Prostate gland (tissue), 2 donors: Measurements from ENCODE around the gene MIA. TPM values are rescaled to one million over a fixed set of nuclear protein-coding genes. Genes with fewer than 3 reads are reported as not detected.

Experiments
- DNase-seq: peaks from one replicate; pipeline ENCODE4 v3.0.0-alpha.2; 2019; ENCODE audit warnings: low spot score
- H3K27ac ChIP-seq, 2 donors: fragments of 200-600 bp; sonication (generic); 2 replicates each; pipeline ENCODE4 v1.5.1; 2017 to 2019
- H3K27me3 ChIP-seq: fragments of 200-600 bp; sonication (generic); replicated peaks from 2 replicates; pipeline ENCODE4 v1.5.1; 2019; ENCODE audit not compliant: insufficient read depth
- H3K36me3 ChIP-seq, 2 donors: fragments of 200-600 bp; sonication (generic); 1 replicate in 1 of 2; 2 replicates in 1 of 2; pipeline versions ENCODE4 v1.5.1 to v1.8.1; 2017 to 2019
- H3K4me1 ChIP-seq: fragments of 200-600 bp; sonication (generic); replicated peaks from 2 replicates; pipeline ENCODE4 v1.5.1; 2019
- H3K4me3 ChIP-seq, 2 donors: fragments of 200-600 bp; sonication (generic); 2 replicates each; pipeline ENCODE4 v1.5.1; 2017 to 2019
- H3K9me3 ChIP-seq: fragments of 200-600 bp; sonication (generic); 2 replicates; pipeline ENCODE4 v1.5.1; 2017
- POLR2A ChIP-seq: fragments of 450-650 bp; IDR thresholded peaks from one replicate; pipeline ENCODE4 v1.6.1; 2016; ENCODE audit warnings: antibody characterized with exemption, mild to moderate bottlenecking
- POLR2AphosphoS5 ChIP-seq: sonication (generic); formaldehyde crosslinking; IDR thresholded peaks from one replicate; pipeline ENCODE4 v1.6.1; 2017; ENCODE audit warnings: antibody characterized with exemption
- WGBS: methylation state at CpG from one replicate; pipeline ENCODE4 v1.1.5; 2018; 5-methylcytosine and 5-hydroxymethylcytosine counted together
- intact Hi-C: fragments of 100-400 bp; cut with DNase I; formaldehyde crosslinking; loops from one replicate; pipeline ENCODE4 v1.14.2; 2022
- total RNA-seq, 2 donors: library from RNA; depleted of rRNA; stranded (reverse); fragments of >200 nt; gene quantifications; one replicate each; pipeline ENCODE4 v1.1.0, GENCODE V29; 2016
- TF ChIP-seq, protein P1 (sequence below), 4 experiments: fragments of 200-600 bp in 2 of 4; fragments of 450-650 bp in 2 of 4; sonication (generic) in 2 of 4; IDR thresholded peaks; 1 replicate in 3 of 4; 2 replicates in 1 of 4; pipeline ENCODE4 v1.5.1; 2016 to 2019; ENCODE audit warnings: antibody characterized with exemption in 4 of 4, mild to moderate bottlenecking in 2 of 4, moderate library complexity in 2 of 4

MIA gene
- total RNA-seq, 2 donors from 2014 or later = 2.7 to 5.0 TPM

- H3K9me3 ChIP-seq = no peaks in the 10 kb centered on the region
- no peaks in the 10 kb centered on the region for H3K27me3 ChIP-seq
- no peak overlapping the region for H3K4me3 ChIP-seq
- H3K36me3 ChIP-seq = no peaks in the 10 kb centered on the region
- TF ChIP-seq POLR2A = no peak
- TF ChIP-seq, protein P1, sequence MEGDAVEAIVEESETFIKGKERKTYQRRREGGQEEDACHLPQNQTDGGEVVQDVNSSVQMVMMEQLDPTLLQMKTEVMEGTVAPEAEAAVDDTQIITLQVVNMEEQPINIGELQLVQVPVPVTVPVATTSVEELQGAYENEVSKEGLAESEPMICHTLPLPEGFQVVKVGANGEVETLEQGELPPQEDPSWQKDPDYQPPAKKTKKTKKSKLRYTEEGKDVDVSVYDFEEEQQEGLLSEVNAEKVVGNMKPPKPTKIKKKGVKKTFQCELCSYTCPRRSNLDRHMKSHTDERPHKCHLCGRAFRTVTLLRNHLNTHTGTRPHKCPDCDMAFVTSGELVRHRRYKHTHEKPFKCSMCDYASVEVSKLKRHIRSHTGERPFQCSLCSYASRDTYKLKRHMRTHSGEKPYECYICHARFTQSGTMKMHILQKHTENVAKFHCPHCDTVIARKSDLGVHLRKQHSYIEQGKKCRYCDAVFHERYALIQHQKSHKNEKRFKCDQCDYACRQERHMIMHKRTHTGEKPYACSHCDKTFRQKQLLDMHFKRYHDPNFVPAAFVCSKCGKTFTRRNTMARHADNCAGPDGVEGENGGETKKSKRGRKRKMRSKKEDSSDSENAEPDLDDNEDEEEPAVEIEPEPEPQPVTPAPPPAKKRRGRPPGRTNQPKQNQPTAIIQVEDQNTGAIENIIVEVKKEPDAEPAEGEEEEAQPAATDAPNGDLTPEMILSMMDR (IDR thresholded peaks at IDR 0.05) = no peak
- no peak for TF ChIP-seq POLR2AphosphoS5
- no peak overlapping the region for H3K27ac ChIP-seq
- no peaks in the 10 kb centered on the region for H3K4me1 ChIP-seq
- WGBS = 86% methylated on average over 25 of the region's 25 CpGs
- DNase-seq = no peak
- intact Hi-C loops = no loop called here
Observed at GRCh38 chr19:40786060-40787037, 11.0 kb downstream of the MIA start.

- no peaks in the 10 kb centered on the region for H3K36me3 ChIP-seq
- H3K27ac ChIP-seq = peak overlapping the region in 1 of 2 donors; percentile 53
- no peak for DNase-seq
- TF ChIP-seq, protein P1 (IDR thresholded peaks at IDR 0.05) = no peak
- TF ChIP-seq POLR2A = no peak
- TF ChIP-seq POLR2AphosphoS5 = no peak
- no peaks in the 10 kb centered on the region for H3K27me3 ChIP-seq
- H3K4me3 ChIP-seq = no peak overlapping the region
- WGBS = 86% methylated on average over 7 of the region's 7 CpGs
- no peaks in the 10 kb centered on the region for H3K4me1 ChIP-seq
- H3K9me3 ChIP-seq = no peaks in the 10 kb centered on the region
- intact Hi-C loops = no loop called here
Observed at GRCh38 chr19:40791349-40791748, 16.0 kb downstream of the MIA start.

- Histone ChIP-seq H3K4me3 (no peak overlapping the region), H3K9me3 (no peaks in the 10 kb centered on the region), H3K36me3 (no peaks in the 10 kb centered on the region), H3K27ac (peak overlapping the region; percentile 16 to 53), H3K4me1 (no peaks in the 10 kb centered on the region), H3K27me3 (no peaks in the 10 kb centered on the region)
- DNase-seq = no peak
- TF ChIP-seq POLR2A (no peak), POLR2AphosphoS5 (no peak)
- TF ChIP-seq, protein P1 (IDR thresholded peaks at IDR 0.05) = no peak
- 69% methylated on average over 3 of the region's 3 CpGs for WGBS
- intact Hi-C loops = no loop called here
Observed at GRCh38 chr19:40791996-40792395, 16.7 kb downstream of the MIA start.

GRCh38 chr19:40797166-40797962 is 22.0 kb downstream of the MIA start:
- intact Hi-C loops = loop anchor here (2.0 kb wide), 1 partner anchor 81 kb away; the partner anchor contains the start of genes COQ8B and ITPKC
- H3K9me3 ChIP-seq = no peaks in the 10 kb centered on the region
- H3K27me3 ChIP-seq = no peaks in the 10 kb centered on the region
- H3K27ac ChIP-seq = peak overlapping the region; percentile 88 to 97
- peaks cover 19% of the 10 kb centered on the region for H3K4me1 ChIP-seq
- no peak overlapping the region for H3K4me3 ChIP-seq
- TF ChIP-seq, protein P1 (IDR thresholded peaks at IDR 0.05) = no peak
- TF ChIP-seq POLR2AphosphoS5 = no peak
- H3K36me3 ChIP-seq = peaks cover 0 to 6% of the 10 kb centered on the region in 2 donors
- DNase-seq = no peak
- WGBS = 94% methylated on average over 14 of the region's 14 CpGs
